Loucy (cell line): Measurements from ENCODE around the gene UNC5C.
A peak's percentile ranks its signal among the peaks of the same experiment; 100 is the strongest.

Experiments
- H2AFZ ChIP-seq: fragments of 200-600 bp; sonication (generic); 2 replicates; pipeline ENCODE4 v1.6.0; 2016; ENCODE audit warnings: antibody characterized with exemption, mild to moderate bottlenecking, low read length, moderate library complexity
- H3F3A ChIP-seq: fragments of 200-600 bp; 2 replicates; pipeline ENCODE4 v1.6.0; 2016; ENCODE audit warnings: antibody characterized with exemption, low read depth, mild to moderate bottlenecking
- H3K27me3 ChIP-seq: fragments of 200-600 bp; sonication (generic); 2 replicates; pipeline ENCODE4 v1.6.1; 2014; ENCODE audit warnings: low read length, mild to moderate bottlenecking; ENCODE audit not compliant: insufficient read depth, poor library complexity, severe bottlenecking
- H3K36me3 ChIP-seq: fragments of 200-600 bp; sonication (generic); 2 replicates; pipeline ENCODE4 v1.6.1; 2016; ENCODE audit warnings: low read length; ENCODE audit not compliant: insufficient read depth
- H3K4me1 ChIP-seq: fragments of 200-600 bp; sonication (generic); 2 replicates; pipeline ENCODE4 v1.5.1; 2014; ENCODE audit warnings: low read length, mild to moderate bottlenecking; ENCODE audit not compliant: insufficient read depth, poor library complexity, severe bottlenecking
- H3K4me2 ChIP-seq: fragments of 200-600 bp; sonication (generic); 2 replicates; pipeline ENCODE4 v1.6.0; 2014; ENCODE audit warnings: antibody characterized with exemption, low read length, low read depth, mild to moderate bottlenecking; ENCODE audit not compliant: poor library complexity, severe bottlenecking
- H3K4me3 ChIP-seq: fragments of 200-600 bp; sonication (generic); 2 replicates; pipeline ENCODE4 v1.5.1; 2014; ENCODE audit warnings: low read length, mild to moderate bottlenecking, mixed read lengths; ENCODE audit not compliant: poor library complexity, severe bottlenecking
- H3K79me2 ChIP-seq: fragments of 200-600 bp; sonication (generic); 2 replicates; pipeline ENCODE4 v1.6.1; 2014; ENCODE audit warnings: low read length; ENCODE audit not compliant: insufficient read depth
- H3K9ac ChIP-seq: fragments of 200-600 bp; sonication (generic); 2 replicates; pipeline ENCODE4 v1.6.0; 2014; ENCODE audit warnings: mild to moderate bottlenecking, low read depth, low read length, moderate library complexity; ENCODE audit not compliant: poor library complexity, severe bottlenecking
- H3K9me2 ChIP-seq: fragments of 200-600 bp; sonication (generic); replicated peaks from 2 replicates; pipeline ENCODE4 v1.6.1; 2016; ENCODE audit warnings: low read depth, low read length, mixed read lengths
- H3K9me3 ChIP-seq: fragments of 200-600 bp; sonication (generic); 2 replicates; pipeline ENCODE4 v1.6.1; 2014; ENCODE audit warnings: mild to moderate bottlenecking, antibody characterized with exemption, low read length, low read depth; ENCODE audit not compliant: insufficient read depth
- H4K20me1 ChIP-seq: fragments of 200-600 bp; sonication (generic); 2 replicates; pipeline ENCODE4 v1.6.0; 2014; ENCODE audit warnings: antibody characterized with exemption, low read length, mild to moderate bottlenecking; ENCODE audit not compliant: insufficient read depth, poor library complexity, severe bottlenecking
- CTCF ChIP-seq: fragments of 200-600 bp; sonication (generic); conservative IDR thresholded peaks from 2 replicates; pipeline ENCODE4 v1.5.1; 2014; ENCODE audit warnings: mild to moderate bottlenecking, antibody characterized with exemption, low read length
- EZH2phosphoT487 ChIP-seq: fragments of 200-600 bp; IDR thresholded peaks from 2 replicates; pipeline ENCODE4 v1.6.1; 2018; ENCODE audit warnings: antibody characterized with exemption, mild to moderate bottlenecking, moderate library complexity, borderline replicate concordance

The UNC5C gene

GRCh38 chr4:95548738-95549245 lies at the start of gene UNC5C:
Gene UNC5C (minus strand): TSS chr4:95548973.
- Histone ChIP-seq H3K36me3 (no peaks in the 10 kb centered on the region), H3K79me2 (no peaks in the 10 kb centered on the region), H3K9me2 (no peaks in the 10 kb centered on the region), H3K4me1 (peaks cover 16% of the 10 kb centered on the region), H3K4me3 (peak within 1 kb of the TSS; percentile 88), H2AFZ (peak within 1 kb of the TSS; percentile 94), H3K9me3 (no peaks in the 10 kb centered on the region), H3K4me2 (peak within 1 kb of the TSS; percentile 99), H3K9ac (peak within 1 kb of the TSS; percentile 45), H3K27me3 (peaks cover 23% of the 10 kb centered on the region), H3F3A (no peaks in the 10 kb centered on the region), H4K20me1 (no peaks in the 10 kb centered on the region)
- TF ChIP-seq EZH2phosphoT487: no peak
- TF ChIP-seq CTCF: no peak

GRCh38 chr4:95596676-95597075 lies 47.9 kb upstream of the UNC5C start:
- H3K4me3 ChIP-seq: no peak overlapping the region
- H2AFZ ChIP-seq: no peak overlapping the region
- H3K79me2 ChIP-seq: no peaks in the 10 kb centered on the region
- no peaks in the 10 kb centered on the region for H3K27me3 ChIP-seq
- H3K9me2 ChIP-seq: no peaks in the 10 kb centered on the region
- H3K36me3 ChIP-seq: no peaks in the 10 kb centered on the region
- no peaks in the 10 kb centered on the region for H3K9me3 ChIP-seq
- no peaks in the 10 kb centered on the region for H4K20me1 ChIP-seq
- H3K9ac ChIP-seq: no peak overlapping the region
- TF ChIP-seq CTCF: no peak
- TF ChIP-seq EZH2phosphoT487: no peak
- no peaks in the 10 kb centered on the region for H3K4me1 ChIP-seq
- no peak overlapping the region for H3K4me2 ChIP-seq
- no peaks in the 10 kb centered on the region for H3F3A ChIP-seq

- H4K20me1 ChIP-seq: no peaks in the 10 kb centered on the region
- no peak overlapping the region for H3K4me2 ChIP-seq
- H3K9ac ChIP-seq: no peak overlapping the region
- TF ChIP-seq CTCF: no peak
- H3K4me3 ChIP-seq: no peak overlapping the region
- H2AFZ ChIP-seq: no peak overlapping the region
- H3K36me3 ChIP-seq: no peaks in the 10 kb centered on the region
- H3K9me2 ChIP-seq: no peaks in the 10 kb centered on the region
- no peaks in the 10 kb centered on the region for H3K79me2 ChIP-seq
- H3K27me3 ChIP-seq: no peaks in the 10 kb centered on the region
- H3K9me3 ChIP-seq: no peaks in the 10 kb centered on the region
- no peaks in the 10 kb centered on the region for H3K4me1 ChIP-seq
- no peaks in the 10 kb centered on the region for H3F3A ChIP-seq
These were observed 45.9 kb upstream of the UNC5C start for GRCh38 chr4:95594629-95595028.
